IMR-90 (cell line): Measurements from ENCODE around the gene CCSER2. TPM values are rescaled to one million over a fixed set of nuclear protein-coding genes. Genes with fewer than 3 reads are reported as not detected.

Experiments used
- CEBPB ChIP-seq: IDR thresholded peaks from 2 replicates; pipeline ENCODE4 v1.6.1; 2012; ENCODE audit warnings: low read depth, low read length, improper control_type of control experiment
- ELK1 ChIP-seq: fragments of 150-350 bp; IDR thresholded peaks from 2 replicates; pipeline ENCODE4 v1.6.1; 2016; ENCODE audit warnings: low read depth, mild to moderate bottlenecking, low read length, moderate library complexity, borderline replicate concordance
- RCOR1 ChIP-seq: IDR thresholded peaks from 2 replicates; pipeline ENCODE4 v1.6.1; 2012; ENCODE audit warnings: mild to moderate bottlenecking, low read length, improper control_type of control experiment; ENCODE audit not compliant: insufficient replicate concordance
- polyA plus RNA-seq, 3 experiments: library from polyadenylated mRNA; depleted of rRNA; stranded (reverse); fragments of >200 nt; gene quantifications; 2 replicates each; pipeline ENCODE4 v1.2.3, GENCODE V29; 2012; ENCODE audit warnings: low replicate concordance in 1 of 3
- total RNA-seq: library from RNA; depleted of rRNA; stranded (reverse); fragments of >200 nt; gene quantifications from 2 replicates; pipeline ENCODE4 v1.2.3, GENCODE V29; 2012

CCSER2 gene
- total and polyA plus RNA-seq, 2 of the 4 experiments (the other 2 are of a cell fraction), result 20.4 to 31.7 TPM

- TF ChIP-seq ELK1 (no peak), CEBPB (peak; percentile 86), RCOR1 (peak; percentile 82)
Observed at GRCh38 chr10:84296091-84296981, 32.1 kb upstream of the CCSER2 start (continued).
